SK-N-SH (cell line): ENCODE data around the gene ADD1. TPM values are rescaled to one million over a fixed set of nuclear protein-coding genes. Genes with fewer than 3 reads are reported as not detected.

Experiments
- CTCF ChIA-PET: fragments of 300-600, 350-600 bp; formaldehyde crosslinking; extraction: SDS; loops from one replicate; lab custom pipeline; 2021; lab: Yijun Ruan, JAX
- POLR2A ChIA-PET: fragments of 350-600 bp; sonication (Branson Sonifier 250); formaldehyde crosslinking; extraction: SDS; loops from one replicate; lab custom pipeline; 2020; ENCODE audit warnings: antibody characterized with exemption, inconsistent platforms; lab: Yijun Ruan, JAX
- DNase-seq: peaks from one replicate; pipeline ENCODE4 v3.0.0; 2012
- H2AFZ ChIP-seq: fragments of 200-600 bp; sonication (generic); 2 replicates; pipeline ENCODE4 v1.8.1; 2016; ENCODE audit warnings: antibody characterized with exemption, mild to moderate bottlenecking, low read depth
- H3F3A ChIP-seq: fragments of 200-600 bp; sonication (generic); replicated peaks from 2 replicates; pipeline ENCODE3; 2016; ENCODE audit warnings: antibody characterized with exemption, mild to moderate bottlenecking; ENCODE audit not compliant: insufficient read depth
- H3K27ac ChIP-seq, 2 experiments: fragments of 200-500 bp in 1 of 2; fragments of 200-600 bp in 1 of 2; sonication (Bioruptor generic) in 1 of 2; sonication (generic), shearing (Covaris generic) in 1 of 2; 2 replicates each; pipeline versions ENCODE4 v1.5.1 to v1.6.1; 2014 to 2016; ENCODE audit warnings: low read depth in 2 of 2, inconsistent platforms in 1 of 2, low read length in 1 of 2, mild to moderate bottlenecking in 1 of 2, mixed read lengths in 1 of 2
- H3K27me3 ChIP-seq: fragments of 200-600 bp; sonication (generic), shearing (Covaris generic); 2 replicates; pipeline ENCODE4 v1.6.1; 2016; ENCODE audit warnings: mixed run types; ENCODE audit not compliant: insufficient read depth
- H3K36me3 ChIP-seq, 2 experiments: fragments of 200-500 bp in 1 of 2; fragments of 200-600 bp in 1 of 2; sonication (Bioruptor generic) in 1 of 2; sonication (generic) in 1 of 2; replicated peaks in 1 of 2; 2 replicates each; pipeline versions ENCODE3 to v1.5.1; 2014 to 2016; ENCODE audit warnings: low read length in 1 of 2, mild to moderate bottlenecking in 1 of 2; ENCODE audit not compliant: insufficient read depth in 2 of 2, control insufficient read depth in 1 of 2
- H3K4me1 ChIP-seq, 2 experiments: fragments of 200-500 bp in 1 of 2; fragments of 200-600 bp in 1 of 2; sonication (Bioruptor generic) in 1 of 2; sonication (generic), shearing (Covaris generic) in 1 of 2; 2 replicates each; pipeline versions ENCODE4 v1.5.1 to v1.6.1; 2014 to 2016; ENCODE audit warnings: low read depth in 1 of 2, low read length in 1 of 2, mixed run types in 1 of 2; ENCODE audit not compliant: insufficient read depth in 2 of 2, control insufficient read depth in 1 of 2
- H3K4me2 ChIP-seq: fragments of 200-600 bp; sonication (generic), shearing (Covaris generic); 2 replicates; pipeline ENCODE4 v1.6.1; 2017; ENCODE audit warnings: mixed run types
- H3K4me3 ChIP-seq, 2 experiments: fragments of 200-500 bp in 1 of 2; fragments of 200-600 bp in 1 of 2; sonication (Bioruptor generic) in 1 of 2; sonication (generic), shearing (Covaris generic) in 1 of 2; 2 replicates each; pipeline versions ENCODE4 v1.5.1 to v1.8.1; 2014 to 2016; ENCODE audit warnings: low read depth in 2 of 2, inconsistent platforms in 1 of 2, low read length in 1 of 2, mild to moderate bottlenecking in 1 of 2, mixed read lengths in 1 of 2, moderate library complexity in 1 of 2
- H3K79me2 ChIP-seq: fragments of 200-600 bp; sonication (generic); 2 replicates; pipeline ENCODE4 v1.8.1; 2017; ENCODE audit warnings: mild to moderate bottlenecking; ENCODE audit not compliant: insufficient read depth
- H3K9ac ChIP-seq: fragments of 200-600 bp; sonication (generic); 2 replicates; pipeline ENCODE4 v1.6.1; 2017; ENCODE audit warnings: mixed run types
- H3K9me2 ChIP-seq: fragments of 200-600 bp; sonication (generic); 2 replicates; pipeline ENCODE4 v1.6.1; 2017; ENCODE audit warnings: mixed run types
- H3K9me3 ChIP-seq: fragments of 200-600 bp; sonication (generic); 2 replicates; pipeline ENCODE4 v1.6.1; 2017; ENCODE audit warnings: mixed run types, mild to moderate bottlenecking, moderate library complexity
- H4K20me1 ChIP-seq: fragments of 200-600 bp; sonication (generic); 2 replicates; pipeline ENCODE4 v1.6.1; 2017; ENCODE audit warnings: mild to moderate bottlenecking, mixed run types; ENCODE audit not compliant: insufficient read depth
- CHD2 ChIP-seq: fragments of 150-350 bp; IDR thresholded peaks from 2 replicates; pipeline ENCODE4 v1.6.1; 2018; ENCODE audit warnings: low read length; ENCODE audit not compliant: partially characterized antibody
- EZH2phosphoT487 ChIP-seq: fragments of 200-600 bp; sonication (generic); IDR thresholded peaks from 2 replicates; pipeline ENCODE4 v1.6.1; 2017; ENCODE audit warnings: low read depth, mixed run types, mild to moderate bottlenecking, antibody characterized with exemption, moderate library complexity, borderline replicate concordance
- FOXJ3 ChIP-seq: sonication (generic); formaldehyde crosslinking; IDR thresholded peaks from 2 replicates; pipeline ENCODE4 v1.5.1; 2020; ENCODE audit warnings: mild to moderate bottlenecking, missing genetic modification reagents
- FOXM1 ChIP-seq: IDR thresholded peaks from 2 replicates; pipeline ENCODE4 v1.4.0; 2012; ENCODE audit warnings: low read depth, mild to moderate bottlenecking
- IRF3 ChIP-seq: fragments of 150-350 bp; IDR thresholded peaks from 2 replicates; pipeline ENCODE4 v1.6.1; 2016; ENCODE audit warnings: mild to moderate bottlenecking, low read depth, low read length
- MAX ChIP-seq: IDR thresholded peaks from 2 replicates; pipeline ENCODE4 v1.4.0; 2012; ENCODE audit warnings: low read depth
- MEF2A ChIP-seq: IDR thresholded peaks from 2 replicates; pipeline ENCODE4 v1.4.0; 2012; ENCODE audit warnings: low read depth, borderline replicate concordance
- NFIC ChIP-seq: IDR thresholded peaks from 2 replicates; pipeline ENCODE4 v1.4.0; 2012; ENCODE audit warnings: borderline replicate concordance
- NRF1 ChIP-seq: IDR thresholded peaks from 2 replicates; pipeline ENCODE4 v1.6.1; 2012; ENCODE audit warnings: low read depth, mild to moderate bottlenecking, low read length
- PBX3 ChIP-seq: IDR thresholded peaks from 2 replicates; pipeline ENCODE4; 2012
- POLR2AphosphoS5 ChIP-seq: IDR thresholded peaks from 2 replicates; pipeline ENCODE4 v1.6.1; 2012; ENCODE audit warnings: low read depth, low read length
- RAD21 ChIP-seq: IDR thresholded peaks from 2 replicates; pipeline ENCODE4 v1.6.1; 2012; ENCODE audit warnings: mild to moderate bottlenecking, low read length
- RFX5 ChIP-seq: IDR thresholded peaks from 2 replicates; pipeline ENCODE4 v1.6.1; 2012; ENCODE audit warnings: mild to moderate bottlenecking, improper control_type of control experiment, low read length
- SIN3A ChIP-seq: IDR thresholded peaks from 2 replicates; pipeline ENCODE4 v1.6.1; 2012; ENCODE audit warnings: low read depth, mild to moderate bottlenecking, low read length, moderate library complexity, borderline replicate concordance
- WGBS: methylation state at CpG from one replicate; pipeline ENCODE4 v1.1.6; 2017; ENCODE audit warnings: low lambda C conversion rate; 5-methylcytosine and 5-hydroxymethylcytosine counted together
- polyA plus RNA-seq, 3 experiments: library from polyadenylated mRNA; depleted of rRNA; stranded (reverse); fragments of >200 nt; gene quantifications; 2 replicates each; pipeline ENCODE4 v1.2.3, GENCODE V29; 2012

The ADD1 gene
- polyA plus RNA-seq, 1 of the 3 experiments (the other 2 are of a cell fraction), result 155 TPM

GRCh38 chr4:2865196-2865780 is 21.6 kb downstream of the ADD1 start:
- H3K27me3 ChIP-seq, result no peaks in the 10 kb centered on the region
- peaks cover 48 to 52% of the 10 kb centered on the region in 2 experiments for H3K4me1 ChIP-seq
- no peaks in the 10 kb centered on the region for H3K9me3 ChIP-seq
- H3K9ac ChIP-seq, result no peak overlapping the region
- ChIA-PET POLR2A (no interaction called here), CTCF (interaction anchor here (0.8 to 1.4 kb wide), 4 partner anchors 14 to 42 kb away, joined by 3 to 7 read pairs (median 4); no protein-coding TSS in a partner anchor)
- H3K4me2 ChIP-seq, result no peak overlapping the region
- H3K4me3 ChIP-seq, result no peak overlapping the region
- no peaks in the 10 kb centered on the region for H3K36me3 ChIP-seq
- DNase-seq, result no peak
- no peaks in the 10 kb centered on the region for H3F3A ChIP-seq
- peak overlapping the region in 1 of 2 experiments; percentile 45; a peak in 1 of 4 replicates for H3K27ac ChIP-seq
- TF ChIP-seq IRF3, result no peak
- TF ChIP-seq SIN3A, result no peak
- no peak for TF ChIP-seq FOXJ3 (CRISPR knock-in tag)
- no peak for TF ChIP-seq RAD21
- TF ChIP-seq EZH2phosphoT487, result no peak
- no peak for TF ChIP-seq FOXM1
- no peak for TF ChIP-seq PBX3
- H4K20me1 ChIP-seq, result peaks cover 100% of the 10 kb centered on the region
- 87% methylated on average over 2 of the region's 2 CpGs for WGBS
- H3K9me2 ChIP-seq, result no peaks in the 10 kb centered on the region
- H2AFZ ChIP-seq, result no peak overlapping the region
- H3K79me2 ChIP-seq, result peaks cover 100% of the 10 kb centered on the region

- peaks cover 100% of the 10 kb centered on the region for H3K79me2 ChIP-seq
- CTCF ChIA-PET, result interaction anchor here (0.7 to 1.0 kb wide), 2 partner anchors 68 to 111 kb away, joined by 3 to 4 read pairs; no protein-coding TSS in a partner anchor
- no peak for TF ChIP-seq EZH2phosphoT487
- no peak for TF ChIP-seq POLR2AphosphoS5
- no peak for TF ChIP-seq NFIC
- TF ChIP-seq RFX5, result no peak
- TF ChIP-seq CHD2, result no peak
- no peak for TF ChIP-seq MAX
- TF ChIP-seq FOXM1, result no peak
- no peak for TF ChIP-seq NRF1
- TF ChIP-seq MEF2A, result no peak
- TF ChIP-seq RAD21, result no peak
- POLR2A ChIA-PET, result no interaction called here
- H3K4me1 ChIP-seq, result peaks cover 38 to 47% of the 10 kb centered on the region in 2 experiments
- H3K4me3 ChIP-seq, result no peak overlapping the region
- H3K4me2 ChIP-seq, result no peak overlapping the region
- no peaks in the 10 kb centered on the region for H3K9me2 ChIP-seq
- peaks cover 99% of the 10 kb centered on the region for H4K20me1 ChIP-seq
- H3K9ac ChIP-seq, result no peak overlapping the region
- no peaks in the 10 kb centered on the region for H3F3A ChIP-seq
- peak overlapping the region in 1 of 2 experiments; percentile 1; a peak in 1 of 4 replicates for H3K27ac ChIP-seq
- WGBS, result 89% methylated on average over 10 of the region's 10 CpGs
- no peak for DNase-seq
- H3K9me3 ChIP-seq, result no peaks in the 10 kb centered on the region
- H3K36me3 ChIP-seq, result no peaks in the 10 kb centered on the region
- no peaks in the 10 kb centered on the region for H3K27me3 ChIP-seq
- H2AFZ ChIP-seq, result no peak overlapping the region
Observed at GRCh38 chr4:2866160-2866861, 22.7 kb downstream of the ADD1 start.
